A549 treated with RU486 at 1 μM for 4 hours (cell line): ENCODE measurements around the gene OR5V1. TPM values are rescaled to one million over a fixed set of nuclear protein-coding genes. Genes with fewer than 3 reads are reported as not detected.

Experiments used
- total RNA-seq: library from RNA; stranded (reverse); fragments of 200-300 nt; extraction: Qiagen RNA extraction; gene quantifications from 5 replicates; pipeline ENCODE4 v1.2.3, GENCODE V29; 2022; ENCODE audit warnings: low read depth

The OR5V1 gene
- total RNA-seq: not detected in 5 replicates

GRCh38 chr6:29368765-29369164 lies at the start of gene OR5V1:
Gene OR5V1 (minus strand): TSS chr6:29368865. CDS start chr6:29356195, 12,670 bp downstream.

GRCh38 chr6:29414588-29414987 lies 45.9 kb upstream of the OR5V1 start, which contains the start of gene OR12D1:
Gene OR12D1 (plus strand): TSS chr6:29414928.

GRCh38 chr6:29395331-29395730 lies 26.7 kb upstream of the OR5V1 start, which contains the start of gene OR12D2:
Gene OR12D2 (plus strand): TSS chr6:29395631. CDS start chr6:29396700, 1,069 bp downstream.

GRCh38 chr6:29375191-29375590 lies 6.5 kb upstream of the OR5V1 start, which contains the start of gene OR12D3:
Gene OR12D3 (minus strand): TSS chr6:29375291. CDS start chr6:29375287, 4 bp downstream.

Other genes starting within 250 kb of the OR5V1 start
- not detected in 5 replicates for gene OR2J2, start 198.0 kb downstream of the OR5V1 start, total RNA-seq
- not detected in 5 replicates for gene OR14J1, start 67.2 kb downstream of the OR5V1 start, total RNA-seq
- not detected in 5 replicates for gene OR12D3, start 6.4 kb upstream of the OR5V1 start, total RNA-seq
- gene OR12D2, start 26.8 kb upstream of the OR5V1 start, total RNA-seq: not detected in 5 replicates
- not detected in 5 replicates for gene OR12D1, start 46.1 kb upstream of the OR5V1 start, total RNA-seq
- gene OR10C1, start 70.4 kb upstream of the OR5V1 start, total RNA-seq: not detected in 5 replicates
- gene OR11A1, start 88.2 kb upstream of the OR5V1 start, total RNA-seq: not detected in 5 replicates
- not detected in 5 replicates for gene OR2H1, start 88.3 kb upstream of the OR5V1 start, total RNA-seq
- gene MAS1L, start 119.1 kb upstream of the OR5V1 start, total RNA-seq: not detected in 5 replicates
- 0.38 to 0.73 TPM (median 0.47 TPM) in 5 replicates for gene UBD, start 190.9 kb upstream of the OR5V1 start, total RNA-seq
- not detected in 5 replicates for gene OR2H2, start 216.3 kb upstream of the OR5V1 start, total RNA-seq